Activated naive CD8-positive, alpha-beta T cell treated with anti-CD3 and anti-CD28 coated beads, Interleukin-2, amount 50 U/mL, for 24 hours (primary cell): Measurements from ENCODE around the gene UBE3B.
A peak's percentile ranks its signal among the peaks of the same experiment; 100 is the strongest.
"Not testable (repeated sequence)": the region's sequence is repeated elsewhere in the genome, so short reads cannot be mapped to it uniquely, and the experiment has no call there.

Experiments used
- ATAC-seq: fragments of 150-1000 bp; cut with Tn5 transposase; one replicate; pipeline ENCODE4 v1.10.0; 2021
- DNase-seq: peaks from one replicate; pipeline ENCODE4 v3.0.0; 2021
- H3K27ac Mint-ChIP-seq: one replicate; pipeline ENCODE4 v1.8.0; 2021; ENCODE audit warnings: mild to moderate bottlenecking, mixed read lengths
- H3K27me3 Mint-ChIP-seq: one replicate; pipeline ENCODE4 v1.8.0; 2021; ENCODE audit warnings: mixed read lengths
- H3K36me3 Mint-ChIP-seq: one replicate; pipeline ENCODE4 v1.8.0; 2021; ENCODE audit warnings: low read depth, mixed read lengths
- H3K4me1 Mint-ChIP-seq: one replicate; pipeline ENCODE4 v1.8.0; 2021; ENCODE audit warnings: mixed read lengths
- H3K4me3 Mint-ChIP-seq: one replicate; pipeline ENCODE4 v1.8.0; 2021; ENCODE audit warnings: mild to moderate bottlenecking, moderate library complexity, mixed read lengths
- H3K9me3 Mint-ChIP-seq: one replicate; pipeline ENCODE4 v1.8.0; 2021; ENCODE audit warnings: mixed read lengths

Gene UBE3B

DNA sequence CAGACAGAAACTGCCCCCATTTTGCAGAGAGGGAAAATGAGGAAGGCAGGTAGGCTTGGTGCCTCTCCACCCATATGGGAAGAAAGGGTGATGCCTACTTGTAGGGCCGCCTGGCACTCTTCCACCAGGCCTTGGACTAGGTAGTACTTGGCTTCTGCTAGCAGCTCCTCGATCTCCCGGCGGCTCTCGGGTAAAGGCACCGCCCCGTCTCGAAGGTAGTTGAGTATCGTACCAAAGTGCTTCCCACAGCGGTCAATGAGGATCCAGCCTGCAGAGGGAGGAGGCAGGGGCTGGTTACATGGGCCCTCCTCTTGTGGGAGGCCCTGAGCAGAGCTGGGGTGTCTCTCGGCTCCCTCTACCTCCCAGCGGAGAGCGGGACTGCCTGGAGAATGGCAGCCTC lies 16.9 kb upstream of the UBE3B start:
- DNase-seq: no peak
- H3K27ac Mint-ChIP-seq: no peak overlapping the region
- no peaks in the 10 kb centered on the region for H3K9me3 Mint-ChIP-seq
- peak; percentile 33 for ATAC-seq
- H3K4me3 Mint-ChIP-seq: no peak overlapping the region
- no peaks in the 10 kb centered on the region for H3K27me3 Mint-ChIP-seq
- H3K36me3 Mint-ChIP-seq: peaks cover 21% of the 10 kb centered on the region
- peaks cover 40% of the 10 kb centered on the region for H3K4me1 Mint-ChIP-seq

DNA sequence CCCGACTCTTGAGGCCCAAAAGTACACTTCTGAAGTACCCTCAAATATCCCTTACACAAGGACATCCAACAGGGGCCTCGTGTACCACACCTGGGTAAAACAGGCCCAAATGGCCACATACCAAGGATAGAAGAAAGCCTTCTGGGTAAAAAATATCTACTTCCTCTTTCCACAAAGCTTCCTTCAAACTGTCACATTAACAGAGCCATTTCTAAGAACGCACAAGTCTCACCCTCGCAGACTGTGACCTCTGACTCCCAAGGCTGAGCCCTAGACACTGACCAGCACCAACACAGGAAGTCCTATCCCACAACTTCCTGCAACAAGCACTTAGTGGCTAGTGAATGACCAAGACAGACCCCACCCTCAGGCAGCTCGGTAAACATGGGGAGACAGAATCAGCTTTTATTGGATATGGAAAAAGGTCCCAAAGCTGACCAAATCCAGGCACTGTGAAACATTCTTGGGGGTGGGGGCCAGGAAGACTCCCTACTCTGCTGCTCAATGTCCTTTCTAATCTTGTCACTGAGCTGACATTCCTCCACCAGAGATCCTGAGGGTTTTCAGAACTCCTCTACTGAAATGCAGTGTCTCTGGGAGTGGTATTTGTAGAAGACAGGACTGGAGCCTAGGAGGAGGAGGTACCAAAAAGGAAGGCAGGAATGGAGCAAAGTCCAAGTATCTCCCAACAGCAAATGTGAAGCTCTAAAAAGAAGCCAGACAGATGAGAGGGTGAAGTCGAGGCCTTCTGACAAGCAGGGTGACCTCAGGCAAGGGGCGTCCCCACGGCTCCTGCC lies 16.2 kb upstream of the UBE3B start:
- H3K4me1 Mint-ChIP-seq: peaks cover 40% of the 10 kb centered on the region
- peak overlapping the region; percentile 19 for H3K27ac Mint-ChIP-seq
- no peak for ATAC-seq
- no peaks in the 10 kb centered on the region for H3K9me3 Mint-ChIP-seq
- H3K27me3 Mint-ChIP-seq: no peaks in the 10 kb centered on the region
- no peak overlapping the region for H3K4me3 Mint-ChIP-seq
- DNase-seq: no peak
- peaks cover 18% of the 10 kb centered on the region for H3K36me3 Mint-ChIP-seq

DNA sequence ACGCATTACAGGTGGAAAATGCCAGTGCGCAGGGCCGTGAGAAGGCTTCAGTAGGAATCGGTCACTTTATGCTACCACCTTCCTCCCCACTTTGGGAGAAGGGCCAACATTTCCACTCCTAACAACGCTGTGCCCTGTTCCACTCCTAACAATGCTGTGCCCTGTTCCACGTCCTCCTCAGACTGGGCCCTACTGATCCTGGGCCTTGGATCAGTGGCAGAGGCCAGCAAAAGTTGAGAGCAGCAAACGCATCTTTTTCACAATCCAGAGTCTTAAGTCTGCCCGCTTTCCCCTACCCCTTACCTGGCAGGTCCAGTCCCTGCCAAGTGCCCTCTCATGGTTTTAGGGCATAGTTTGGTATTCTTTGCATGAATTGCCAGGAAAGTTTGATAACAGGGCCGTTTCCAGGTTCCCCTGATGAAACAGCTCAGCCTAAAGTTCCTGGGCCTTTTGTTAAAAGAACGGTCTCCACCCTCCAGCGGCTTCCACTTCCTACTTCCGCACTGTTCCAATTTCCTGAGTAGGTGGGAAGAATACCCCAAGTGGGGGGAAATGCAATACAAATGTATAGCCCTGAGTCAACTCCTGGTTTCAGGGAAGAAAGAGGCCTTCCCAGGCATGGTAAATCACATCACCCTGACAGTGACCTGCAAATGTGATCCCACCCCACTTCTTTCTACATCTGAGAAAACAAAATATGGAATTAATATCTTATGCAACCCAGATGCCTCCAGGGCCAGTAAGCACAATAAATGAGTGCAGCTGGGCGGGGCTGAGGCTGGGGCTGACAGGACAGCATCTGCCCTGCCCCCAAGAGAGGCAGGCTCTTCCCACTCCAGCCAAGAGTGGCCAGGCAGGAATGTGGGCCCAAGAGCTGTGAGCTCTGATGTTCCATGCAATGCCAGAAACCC lies 15.3 kb upstream of the UBE3B start:
- H3K27ac Mint-ChIP-seq: no peak overlapping the region
- DNase-seq (no peak), ATAC-seq (no peak)
- H3K4me1 Mint-ChIP-seq: peaks cover 40% of the 10 kb centered on the region
- H3K9me3 Mint-ChIP-seq: no peaks in the 10 kb centered on the region
- H3K27me3 Mint-ChIP-seq: no peaks in the 10 kb centered on the region
- H3K4me3 Mint-ChIP-seq: no peak overlapping the region
- H3K36me3 Mint-ChIP-seq: peaks cover 10% of the 10 kb centered on the region

DNA sequence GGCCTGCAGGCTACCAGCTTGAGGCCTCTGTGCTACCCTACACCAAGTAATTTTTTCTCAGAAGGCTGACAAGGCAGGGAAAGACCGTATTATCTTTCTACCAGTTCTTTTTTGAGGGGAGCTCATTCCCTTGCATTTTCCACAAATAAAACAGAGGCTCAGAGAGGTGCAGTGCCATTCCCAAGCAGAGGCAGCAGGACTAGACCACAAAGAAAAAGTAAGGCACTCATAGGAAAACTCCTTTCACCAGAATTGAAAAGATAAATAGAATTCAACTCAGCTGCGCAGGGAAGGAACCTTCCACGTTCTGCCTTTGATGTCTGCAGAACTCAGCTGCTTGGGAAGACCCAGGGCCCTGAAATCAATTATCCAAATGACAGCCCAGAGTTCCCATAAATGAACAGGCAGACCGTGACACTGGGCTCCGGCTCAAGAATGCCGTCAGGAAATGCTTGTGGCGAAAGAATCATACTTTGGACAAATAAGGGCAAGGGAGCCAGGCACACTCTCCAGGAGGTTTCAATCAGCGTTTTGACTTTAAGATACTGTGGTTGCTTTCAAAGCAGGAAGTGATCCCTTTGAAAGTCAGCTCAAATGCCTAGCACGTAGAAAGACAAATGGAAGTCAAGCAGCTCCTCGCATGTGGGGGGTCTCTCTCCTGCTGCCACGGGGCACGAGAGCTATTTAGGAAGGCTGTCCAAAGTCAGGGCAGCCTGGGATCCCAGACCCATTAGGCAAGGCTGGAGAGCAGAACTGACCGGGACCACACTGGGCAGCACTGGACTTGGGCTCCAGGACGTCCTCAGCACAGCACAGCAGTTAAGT lies 14.4 kb upstream of the UBE3B start:
- H3K4me3 Mint-ChIP-seq: no peak overlapping the region

DNA sequence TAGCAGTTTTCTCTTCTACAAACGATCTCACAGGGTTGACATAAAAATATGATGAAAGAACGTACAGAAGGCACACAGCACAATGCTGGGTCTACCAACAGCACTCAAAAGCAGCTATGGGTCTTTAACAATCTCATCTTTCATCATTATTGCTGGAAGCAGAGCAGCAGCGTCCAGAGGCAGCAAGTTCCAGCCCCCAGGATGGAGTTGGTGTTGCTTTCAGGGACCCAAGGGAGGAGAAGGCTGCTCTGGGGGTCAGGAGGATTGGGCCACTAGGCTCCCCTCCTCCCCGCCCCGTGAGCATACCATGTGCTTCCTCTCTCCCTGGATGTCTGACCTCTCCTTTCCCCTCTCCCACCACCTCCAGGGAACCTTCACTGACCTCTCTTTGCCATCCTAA lies 13.7 kb upstream of the UBE3B start:
- DNase-seq: no peak
- ATAC-seq: no peak
- no peak overlapping the region for H3K27ac Mint-ChIP-seq
- H3K36me3 Mint-ChIP-seq: peaks cover 9% of the 10 kb centered on the region
- no peaks in the 10 kb centered on the region for H3K9me3 Mint-ChIP-seq
- H3K27me3 Mint-ChIP-seq: no peaks in the 10 kb centered on the region
- no peak overlapping the region for H3K4me3 Mint-ChIP-seq
- H3K4me1 Mint-ChIP-seq: peaks cover 32% of the 10 kb centered on the region

More for the DNA sequence above, 14.4 kb upstream of the UBE3B start:
- ATAC-seq (no peak), DNase-seq (no peak)
- Mint-ChIP-seq H3K4me1 (peaks cover 36% of the 10 kb centered on the region), H3K36me3 (peaks cover 7% of the 10 kb centered on the region), H3K27ac (peak overlapping the region; percentile 11), H3K9me3 (no peaks in the 10 kb centered on the region), H3K27me3 (no peaks in the 10 kb centered on the region)

DNA sequence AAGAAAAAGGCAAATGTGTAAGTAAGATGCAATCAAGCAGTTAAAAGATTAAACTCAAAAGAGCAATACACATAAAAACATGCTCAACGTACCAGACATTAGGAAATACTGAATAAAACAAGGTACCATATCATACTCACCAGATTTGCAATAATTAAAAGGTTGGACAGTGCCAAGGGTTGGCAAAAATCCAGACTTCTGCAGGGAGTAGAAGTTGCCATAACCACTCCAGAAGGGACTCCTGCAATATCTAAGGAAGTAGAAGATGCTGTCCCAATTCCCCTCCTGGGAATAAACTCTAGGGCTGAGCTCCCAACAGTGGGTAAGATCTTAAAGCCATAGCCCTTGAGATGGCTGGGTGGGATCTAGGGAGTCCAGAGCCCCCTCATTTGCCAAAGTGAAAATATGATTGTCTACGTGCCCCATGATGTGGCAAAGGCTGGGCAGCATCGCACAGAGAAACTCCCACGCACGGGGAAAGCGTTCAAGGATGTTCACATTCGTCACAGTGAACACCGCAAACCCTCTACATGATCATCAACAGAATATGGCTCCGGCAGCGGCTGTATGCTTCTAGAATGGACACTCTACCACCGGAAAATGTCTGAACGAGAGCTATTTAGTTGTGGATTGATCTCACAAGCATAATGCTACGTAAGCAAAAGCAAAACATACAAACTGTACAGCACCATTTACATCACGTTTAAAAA lies 12.6 kb upstream of the UBE3B start:
- no peak overlapping the region for H3K27ac Mint-ChIP-seq
- ATAC-seq (no peak), DNase-seq (no peak)
- peaks cover 11% of the 10 kb centered on the region for H3K36me3 Mint-ChIP-seq
- no peaks in the 10 kb centered on the region for H3K9me3 Mint-ChIP-seq
- H3K27me3 Mint-ChIP-seq: no peaks in the 10 kb centered on the region
- peaks cover 28% of the 10 kb centered on the region for H3K4me1 Mint-ChIP-seq
- no peak overlapping the region for H3K4me3 Mint-ChIP-seq

DNA sequence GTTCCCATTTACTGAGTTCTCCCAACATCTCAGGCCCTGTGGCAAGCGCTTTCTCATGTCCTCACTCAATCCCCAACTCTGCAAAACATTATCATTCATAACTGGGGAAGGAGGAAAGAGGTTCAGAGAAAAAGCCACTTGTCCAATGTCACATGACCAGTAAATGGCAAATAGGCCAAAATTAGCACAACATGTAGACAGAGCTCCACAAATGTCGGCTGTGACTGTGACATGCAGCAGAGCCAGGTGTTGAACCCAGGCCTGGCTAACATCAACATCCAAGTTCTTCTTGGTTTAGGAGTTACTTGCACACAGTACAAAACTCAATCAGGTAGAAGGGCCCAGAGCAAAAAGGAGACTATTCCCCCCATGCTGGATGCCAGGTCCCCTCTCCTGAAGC lies 11.1 kb upstream of the UBE3B start:
- DNase-seq (no peak), ATAC-seq (no peak)
- Mint-ChIP-seq H3K4me1 (peaks cover 27% of the 10 kb centered on the region), H3K9me3 (no peaks in the 10 kb centered on the region), H3K27me3 (no peaks in the 10 kb centered on the region), H3K36me3 (peaks cover 11% of the 10 kb centered on the region), H3K27ac (no peak overlapping the region), H3K4me3 (no peak overlapping the region)

DNA sequence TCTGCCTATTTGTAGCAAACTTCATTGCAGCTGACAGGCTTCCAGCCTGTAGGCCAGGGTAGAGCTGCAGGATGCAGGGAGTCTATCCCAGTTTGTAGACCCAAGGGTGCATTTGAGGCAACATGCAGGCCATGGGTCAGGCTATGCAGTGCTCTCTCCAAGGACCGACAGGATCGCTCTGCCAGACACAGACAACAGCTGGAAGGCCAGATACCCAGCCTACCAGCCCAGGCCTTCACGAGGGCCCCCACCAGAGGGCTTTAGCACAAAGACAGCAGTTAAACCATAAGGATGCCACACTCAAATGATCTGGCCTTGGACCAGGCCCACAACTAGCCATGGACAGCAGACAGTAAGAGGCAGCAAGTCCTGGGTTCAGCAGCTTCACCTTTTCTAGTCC lies 10.6 kb upstream of the UBE3B start:
- H3K36me3 Mint-ChIP-seq: peaks cover 11% of the 10 kb centered on the region
- no peaks in the 10 kb centered on the region for H3K9me3 Mint-ChIP-seq
- no peak overlapping the region for H3K27ac Mint-ChIP-seq

DNA sequence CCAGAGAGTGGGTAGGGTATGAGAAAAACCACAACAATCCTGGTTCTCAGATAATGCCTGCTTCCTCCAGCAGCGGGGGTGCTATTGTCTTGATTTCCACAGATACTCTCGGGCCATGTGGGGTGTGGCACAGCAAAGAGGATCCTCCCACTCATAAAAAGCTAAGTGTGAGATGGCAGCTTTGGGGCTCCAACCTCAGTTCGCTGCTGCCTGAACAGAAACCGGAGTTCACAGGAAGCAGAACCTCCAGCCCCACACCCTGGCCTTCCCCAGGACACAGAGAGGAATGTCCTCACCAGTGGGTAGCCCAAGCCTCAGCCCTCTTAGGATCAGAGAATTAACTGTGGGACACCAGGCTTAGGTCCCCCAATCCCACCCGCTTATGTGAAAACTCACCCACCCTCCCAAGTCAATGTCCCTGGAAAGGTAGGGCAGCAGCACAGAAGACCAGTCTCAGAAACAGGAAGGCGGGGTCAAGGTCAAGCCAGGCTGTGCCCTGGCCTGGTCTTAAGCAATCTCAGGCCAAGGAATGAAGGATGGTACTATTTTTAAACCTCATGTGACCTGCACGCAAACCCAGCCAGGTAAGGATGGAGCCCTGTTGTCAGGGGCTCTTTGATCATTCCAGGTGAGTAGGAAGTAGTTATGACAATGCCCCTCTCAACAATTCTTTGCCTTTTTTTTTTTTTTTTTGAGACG lies 9.3 kb upstream of the UBE3B start:
- no peaks in the 10 kb centered on the region for H3K27me3 Mint-ChIP-seq
- no peak overlapping the region for H3K4me3 Mint-ChIP-seq
- H3K36me3 Mint-ChIP-seq: peaks cover 11% of the 10 kb centered on the region
- no peaks in the 10 kb centered on the region for H3K9me3 Mint-ChIP-seq
- no peak overlapping the region for H3K27ac Mint-ChIP-seq
- DNase-seq (no peak), ATAC-seq (no peak)
- H3K4me1 Mint-ChIP-seq: peaks cover 16% of the 10 kb centered on the region

More for the DNA sequence above, 10.6 kb upstream of the UBE3B start:
- ATAC-seq: no peak
- Mint-ChIP-seq H3K27me3 (no peaks in the 10 kb centered on the region), H3K4me3 (no peak overlapping the region), H3K4me1 (peaks cover 23% of the 10 kb centered on the region)
- DNase-seq: no peak

DNA sequence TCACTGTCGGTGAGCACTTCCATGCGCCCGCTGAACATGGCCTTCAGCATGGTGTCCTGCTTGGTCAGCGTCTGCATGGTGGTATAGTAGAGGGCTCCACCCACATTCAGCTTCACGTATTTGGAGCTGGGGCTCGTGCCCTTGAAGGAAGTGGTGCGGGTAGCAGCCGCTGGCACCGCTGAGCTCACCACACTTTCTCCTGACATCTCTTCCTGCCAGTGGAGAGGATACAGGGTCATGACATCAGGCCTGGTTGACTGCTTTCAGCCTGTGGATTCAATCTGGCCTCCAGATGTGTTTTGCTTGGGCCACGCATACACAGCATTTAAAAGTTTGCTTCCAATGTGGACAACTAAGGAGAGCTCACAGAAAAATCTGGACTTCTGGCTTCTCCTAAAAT lies 7.9 kb upstream of the UBE3B start:
- Mint-ChIP-seq H3K27ac (no peak overlapping the region), H3K9me3 (no peaks in the 10 kb centered on the region), H3K4me1 (peaks cover 3% of the 10 kb centered on the region), H3K27me3 (no peaks in the 10 kb centered on the region), H3K36me3 (peaks cover 11% of the 10 kb centered on the region), H3K4me3 (no peak overlapping the region)
- DNase-seq (no peak), ATAC-seq (no peak)

DNA sequence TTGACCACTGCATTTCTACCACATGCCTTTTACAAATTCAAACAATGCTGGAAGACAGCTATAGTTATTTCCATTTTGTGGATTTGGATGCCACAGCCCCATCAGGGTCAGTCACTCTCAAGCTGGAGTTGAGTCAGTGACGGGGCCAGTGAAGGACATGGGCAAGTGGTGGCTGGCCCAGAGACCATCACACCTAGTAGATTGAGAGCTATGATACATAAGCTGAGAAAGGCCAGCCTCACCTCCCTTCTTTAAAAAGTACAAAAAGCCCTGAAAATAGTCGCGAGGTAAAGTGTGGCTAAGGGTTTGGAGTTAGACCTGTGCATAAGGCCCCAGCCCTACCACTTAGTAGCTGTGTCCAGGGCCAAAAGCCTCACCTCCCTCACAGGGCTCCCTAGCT lies 4.4 kb upstream of the UBE3B start:
- H3K27me3 Mint-ChIP-seq: no peaks in the 10 kb centered on the region
- H3K4me1 Mint-ChIP-seq: peaks cover 17% of the 10 kb centered on the region
- ATAC-seq (no peak), DNase-seq (no peak)
- peaks cover 6% of the 10 kb centered on the region for H3K36me3 Mint-ChIP-seq
- no peak overlapping the region for H3K4me3 Mint-ChIP-seq
- H3K27ac Mint-ChIP-seq: no peak overlapping the region
- no peaks in the 10 kb centered on the region for H3K9me3 Mint-ChIP-seq

DNA sequence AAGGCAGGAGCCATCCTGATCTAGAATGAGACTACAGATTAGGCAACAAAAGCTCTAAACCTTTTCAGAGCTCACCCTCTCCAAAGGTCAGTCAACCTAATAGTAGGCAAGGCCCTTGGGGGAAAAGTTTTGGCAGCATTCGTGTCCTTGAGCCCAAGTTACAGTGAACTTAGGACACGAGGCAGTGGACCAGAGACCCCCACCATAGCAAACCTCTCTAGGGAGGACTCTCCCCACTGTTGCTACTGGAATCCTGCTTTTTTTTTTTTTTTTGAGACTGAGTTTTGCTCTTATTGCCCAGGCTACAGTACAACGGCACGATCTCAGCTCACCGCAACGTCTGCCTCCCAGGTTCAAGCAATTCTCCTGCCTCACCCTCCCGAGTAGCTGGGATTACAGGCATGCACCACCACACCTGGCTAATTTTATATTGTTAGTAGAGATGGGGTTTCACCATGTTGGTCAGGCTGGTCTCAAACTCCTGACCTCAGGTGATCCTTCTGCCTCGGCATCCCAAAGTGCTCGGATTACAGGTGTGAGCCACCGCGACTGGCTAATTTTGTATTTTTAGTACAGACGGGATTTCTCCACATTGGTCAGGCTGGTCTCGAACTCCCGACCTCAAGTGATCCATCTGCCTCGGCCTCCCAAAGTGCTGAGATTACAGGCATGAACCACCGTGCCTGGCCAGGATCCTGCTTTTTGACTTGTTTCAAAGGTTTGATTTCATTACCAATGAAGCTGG lies 3.7 kb upstream of the UBE3B start:
- not testable (repeated sequence) for ATAC-seq, DNase-seq, H3K4me3 Mint-ChIP-seq, H3K27me3 Mint-ChIP-seq, H3K27ac Mint-ChIP-seq, H3K9me3 Mint-ChIP-seq, H3K36me3 Mint-ChIP-seq
- peaks cover 20% of the 10 kb centered on the region for H3K4me1 Mint-ChIP-seq

DNA sequence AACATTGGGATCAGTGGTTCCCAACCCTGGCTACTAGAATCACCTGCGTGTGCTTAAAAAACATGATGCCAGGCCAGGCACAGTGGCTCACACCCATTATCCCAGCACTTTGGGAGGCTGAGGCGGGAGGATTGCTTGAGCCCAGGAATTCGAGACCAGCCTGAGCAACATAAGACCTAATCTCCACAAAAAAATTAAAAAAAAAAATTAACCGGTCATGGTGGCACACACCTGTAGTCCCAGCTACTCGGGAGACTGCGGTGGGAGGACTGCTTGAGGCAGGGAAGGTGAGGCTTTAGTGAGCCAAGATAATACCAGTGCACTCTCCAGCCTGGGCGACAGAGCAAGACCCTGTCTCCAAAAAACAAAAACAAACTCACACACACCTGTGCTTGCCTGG lies 2.3 kb upstream of the UBE3B start:
- Mint-ChIP-seq H3K4me3 (no peak overlapping the region), H3K4me1 (peaks cover 29% of the 10 kb centered on the region), H3K36me3 (no peaks in the 10 kb centered on the region), H3K27me3 (no peaks in the 10 kb centered on the region), H3K9me3 (no peaks in the 10 kb centered on the region), H3K27ac (peak overlapping the region; percentile 12)
- DNase-seq (no peak), ATAC-seq (no peak)
